ENCODE data around the gene BRIP1.
A peak's percentile ranks its signal among the peaks of the same experiment; 100 is the strongest.
"Not testable (repeated sequence)": the region's sequence is repeated elsewhere in the genome, so short reads cannot be mapped to it uniquely, and the experiment has no call there.

BRIP1 gene

GRCh38 chr17:61862975-61863800, at the start of gene BRIP1:
BRIP1 (minus strand) TSS chr17:61863528; CDS start chr17:61861539, 1,989 bp downstream.
- DNase-seq (ENCODE audit: low read depth in 2 of 3, low spot score in 2 of 3), result peak; percentile 64 to 77 (median 74)

- DNase-seq (ENCODE audit: low read depth in 2 of 3, low spot score in 2 of 3), result no peak
These were observed 45.1 kb upstream of the BRIP1 start for GRCh38 chr17:61908292-61909037.

- DNase-seq (ENCODE audit: low read depth in 2 of 3, low spot score in 2 of 3), result no peak
These were observed 44.0 kb upstream of the BRIP1 start for GRCh38 chr17:61907361-61907760.

GRCh38 chr17:61904094-61904710, 40.9 kb upstream of the BRIP1 start:
- DNase-seq (ENCODE audit: low read depth in 2 of 3, low spot score in 2 of 3), result no peak

- DNase-seq (ENCODE audit: low read depth in 2 of 3, low spot score in 2 of 3), result no peak
These were observed 39.9 kb upstream of the BRIP1 start for GRCh38 chr17:61903251-61903650.

GRCh38 chr17:61897548-61898180, 34.3 kb upstream of the BRIP1 start:
- DNase-seq (ENCODE audit: low read depth in 2 of 3, low spot score in 2 of 3), result no peak

- DNase-seq (ENCODE audit: low read depth in 2 of 3, low spot score in 2 of 3), result no peak
These were observed 32.1 kb upstream of the BRIP1 start for GRCh38 chr17:61895391-61895790.

- not testable (repeated sequence) for DNase-seq (ENCODE audit: low read depth in 2 of 3, low spot score in 2 of 3)
These were observed 31.0 kb upstream of the BRIP1 start for GRCh38 chr17:61894310-61894709.

- DNase-seq (ENCODE audit: low read depth in 2 of 3, low spot score in 2 of 3), result not testable (repeated sequence)
These were observed 24.4 kb upstream of the BRIP1 start for GRCh38 chr17:61887733-61888132.

- DNase-seq (ENCODE audit: low read depth in 2 of 3, low spot score in 2 of 3), result not testable (repeated sequence)
These were observed 22.5 kb upstream of the BRIP1 start for GRCh38 chr17:61885865-61886264.

- DNase-seq (ENCODE audit: low read depth in 2 of 3, low spot score in 2 of 3), result no peak
These were observed 21.5 kb upstream of the BRIP1 start for GRCh38 chr17:61884864-61885263.

- no peak for DNase-seq (ENCODE audit: low read depth in 2 of 3, low spot score in 2 of 3)
These were observed 17.3 kb upstream of the BRIP1 start for GRCh38 chr17:61880589-61881102.

GRCh38 chr17:61878984-61879612, 15.8 kb upstream of the BRIP1 start:
- DNase-seq (ENCODE audit: low read depth in 2 of 3, low spot score in 2 of 3), result no peak

- no peak for DNase-seq (ENCODE audit: low read depth in 2 of 3, low spot score in 2 of 3)
These were observed 15.2 kb upstream of the BRIP1 start for GRCh38 chr17:61878520-61878919.

- no peak for DNase-seq (ENCODE audit: low read depth in 2 of 3, low spot score in 2 of 3)
These were observed 14.5 kb upstream of the BRIP1 start for GRCh38 chr17:61877837-61878236.

GRCh38 chr17:61875804-61876203, 12.5 kb upstream of the BRIP1 start:
- no peak for DNase-seq (ENCODE audit: low read depth in 2 of 3, low spot score in 2 of 3)

GRCh38 chr17:61875285-61875684, 12.0 kb upstream of the BRIP1 start:
- no peak for DNase-seq (ENCODE audit: low read depth in 2 of 3, low spot score in 2 of 3)

GRCh38 chr17:61874075-61874474, 10.7 kb upstream of the BRIP1 start:
- no peak for DNase-seq (ENCODE audit: low read depth in 2 of 3, low spot score in 2 of 3)

- no peak for DNase-seq (ENCODE audit: low read depth in 2 of 3, low spot score in 2 of 3)
These were observed 8.8 kb upstream of the BRIP1 start for GRCh38 chr17:61872099-61872498.

- no peak for DNase-seq (ENCODE audit: low read depth in 2 of 3, low spot score in 2 of 3)
These were observed 5.8 kb upstream of the BRIP1 start for GRCh38 chr17:61869138-61869537.

- DNase-seq (ENCODE audit: low read depth in 2 of 3, low spot score in 2 of 3), result no peak
These were observed 4.7 kb upstream of the BRIP1 start for GRCh38 chr17:61868074-61868473.

Data from activated CD8-positive, alpha-beta memory T cell treated with anti-CD3 and anti-CD28 coated beads for 48 hours (primary cell).